Astrocyte (in vitro differentiated cells and primary cell): ENCODE measurements around the gene RIC1. TPM values are rescaled to one million over a fixed set of nuclear protein-coding genes. Genes with fewer than 3 reads are reported as not detected.

Experiments
- DNase-seq: peaks from one replicate; pipeline ENCODE4 v3.0.0-alpha.2; 2010; ENCODE audit warnings: low read depth
- FAIRE-seq: peaks from 2 replicates; lab custom pipeline; 2011; peaks lifted over from hg19 to GRCh38; lab: Jason Lieb, UNC
- H2AFZ ChIP-seq: 2 replicates; pipeline ENCODE4 v1.6.0; 2012; ENCODE audit warnings: low read depth, low read length, inconsistent platforms
- H3K27ac ChIP-seq: 2 replicates; pipeline ENCODE4 v1.5.1; 2011; ENCODE audit warnings: low read depth, low read length, inconsistent platforms
- H3K27me3 ChIP-seq: 2 replicates; pipeline ENCODE4 v1.6.0; 2011; ENCODE audit warnings: low read length, inconsistent platforms; ENCODE audit not compliant: insufficient read depth
- H3K36me3 ChIP-seq: 2 replicates; pipeline ENCODE4 v1.5.1; 2011; ENCODE audit warnings: low read length, inconsistent platforms; ENCODE audit not compliant: insufficient read depth
- H3K4me1 ChIP-seq: 2 replicates; pipeline ENCODE4 v1.5.1; 2011; ENCODE audit warnings: low read length, inconsistent platforms; ENCODE audit not compliant: insufficient read depth
- H3K4me2 ChIP-seq: 2 replicates; pipeline ENCODE4 v1.6.0; 2012; ENCODE audit warnings: low read length, inconsistent platforms
- H3K4me3 ChIP-seq: 2 replicates; pipeline ENCODE4 v1.5.1; 2011; ENCODE audit warnings: low read depth, mild to moderate bottlenecking, low read length, inconsistent platforms; ENCODE audit not compliant: insufficient read depth
- H3K79me2 ChIP-seq: 2 replicates; pipeline ENCODE4 v1.6.0; 2012; ENCODE audit warnings: mild to moderate bottlenecking, low read length, inconsistent platforms; ENCODE audit not compliant: insufficient read depth
- H3K9ac ChIP-seq: 2 replicates; pipeline ENCODE4 v1.6.0; 2012; ENCODE audit warnings: mild to moderate bottlenecking, low read length, inconsistent platforms
- H3K9me3 ChIP-seq: 2 replicates; pipeline ENCODE4 v1.5.1; 2012; ENCODE audit warnings: low read depth, mild to moderate bottlenecking, low read length, inconsistent platforms; ENCODE audit not compliant: insufficient read depth
- H4K20me1 ChIP-seq: 2 replicates; pipeline ENCODE4 v1.6.0; 2012; ENCODE audit warnings: low read length, inconsistent platforms; ENCODE audit not compliant: insufficient read depth
- H3K27ac Mint-ChIP-seq: one replicate; pipeline ENCODE4 v1.8.0; 2021; ENCODE audit warnings: mild to moderate bottlenecking, mixed read lengths; ENCODE audit not compliant: unreplicated experiment
- H3K27me3 Mint-ChIP-seq: one replicate; pipeline ENCODE4 v1.8.0; 2021; ENCODE audit warnings: low read depth, mixed read lengths; ENCODE audit not compliant: unreplicated experiment
- H3K36me3 Mint-ChIP-seq: one replicate; pipeline ENCODE4 v1.8.0; 2021; ENCODE audit warnings: low read depth, mixed read lengths; ENCODE audit not compliant: unreplicated experiment
- H3K4me1 Mint-ChIP-seq: one replicate; pipeline ENCODE4 v1.8.0; 2021; ENCODE audit warnings: low read depth, mixed read lengths; ENCODE audit not compliant: unreplicated experiment
- H3K4me3 Mint-ChIP-seq: one replicate; pipeline ENCODE4 v1.8.0; 2021; ENCODE audit warnings: mild to moderate bottlenecking, moderate library complexity, mixed read lengths; ENCODE audit not compliant: unreplicated experiment
- H3K9me3 Mint-ChIP-seq: one replicate; pipeline ENCODE4 v1.8.0; 2021; ENCODE audit warnings: mild to moderate bottlenecking, mixed read lengths; ENCODE audit not compliant: unreplicated experiment
- CTCF ChIP-seq: IDR thresholded peaks from 2 replicates; pipeline ENCODE4 v1.5.1; 2011; ENCODE audit warnings: low read depth, mild to moderate bottlenecking, inconsistent platforms, low read length, moderate library complexity; ENCODE audit not compliant: insufficient read depth
- EZH2 ChIP-seq: IDR thresholded peaks from 2 replicates; pipeline ENCODE4 v1.6.1; 2012; ENCODE audit warnings: mild to moderate bottlenecking, low read length, inconsistent platforms; ENCODE audit not compliant: insufficient read depth
- total RNA-seq: library from RNA; stranded (reverse); gene quantifications from 2 replicates; pipeline ENCODE4 v1.2.1, GENCODE V29; 2021

RIC1 gene
- total RNA-seq, 1 donor from 2014 or later = 53.8 TPM

GRCh38 chr9:5756633-5757032 lies 127.7 kb downstream of the RIC1 start:
- no peak overlapping the region for H3K27ac ChIP-seq
- H3K79me2 ChIP-seq = no peaks in the 10 kb centered on the region
- H3K4me1 Mint-ChIP-seq = peaks cover 4% of the 10 kb centered on the region
- FAIRE-seq = no peak
- H3K27ac Mint-ChIP-seq = no peak overlapping the region
- no peak overlapping the region for H3K4me3 Mint-ChIP-seq
- no peak for TF ChIP-seq EZH2
- H3K27me3 Mint-ChIP-seq = no peaks in the 10 kb centered on the region
- peaks cover 16% of the 10 kb centered on the region for H3K36me3 ChIP-seq
- no peak for DNase-seq
- peaks cover 16% of the 10 kb centered on the region for H3K36me3 Mint-ChIP-seq
- H3K9me3 Mint-ChIP-seq = no peaks in the 10 kb centered on the region
- no peaks in the 10 kb centered on the region for H3K27me3 ChIP-seq
- H4K20me1 ChIP-seq = no peaks in the 10 kb centered on the region
- no peaks in the 10 kb centered on the region for H3K4me1 ChIP-seq
- H3K9ac ChIP-seq = no peak overlapping the region
- H3K4me2 ChIP-seq = no peak overlapping the region
- no peak overlapping the region for H2AFZ ChIP-seq
- no peaks in the 10 kb centered on the region for H3K9me3 ChIP-seq
- no peak overlapping the region for H3K4me3 ChIP-seq

- H3K27me3 ChIP-seq = no peaks in the 10 kb centered on the region
- TF ChIP-seq CTCF (no peak), EZH2 (no peak)
- Mint-ChIP-seq H3K27ac (no peak overlapping the region), H3K36me3 (peaks cover 16% of the 10 kb centered on the region), H3K4me3 (no peak overlapping the region), H3K27me3 (no peaks in the 10 kb centered on the region), H3K9me3 (no peaks in the 10 kb centered on the region), H3K4me1 (peaks cover 4% of the 10 kb centered on the region)
- no peaks in the 10 kb centered on the region for H4K20me1 ChIP-seq
- FAIRE-seq (no peak), DNase-seq (no peak)
- peaks cover 35% of the 10 kb centered on the region for H3K36me3 ChIP-seq
- no peak overlapping the region for H2AFZ ChIP-seq
- H3K9ac ChIP-seq = no peak overlapping the region
- H3K4me3 ChIP-seq = no peak overlapping the region
- H3K4me2 ChIP-seq = no peak overlapping the region
- no peaks in the 10 kb centered on the region for H3K79me2 ChIP-seq
- H3K4me1 ChIP-seq = no peaks in the 10 kb centered on the region
- no peak overlapping the region for H3K27ac ChIP-seq
- H3K9me3 ChIP-seq = no peaks in the 10 kb centered on the region
Observed at GRCh38 chr9:5760338-5760737, 131.4 kb downstream of the RIC1 start.

GRCh38 chr9:5762421-5762820 lies 133.5 kb downstream of the RIC1 start:
- Histone ChIP-seq H3K4me1 (no peaks in the 10 kb centered on the region), H3K9me3 (no peaks in the 10 kb centered on the region), H4K20me1 (no peaks in the 10 kb centered on the region), H3K36me3 (peaks cover 42% of the 10 kb centered on the region), H3K27ac (no peak overlapping the region), H3K4me3 (no peak overlapping the region), H2AFZ (no peak overlapping the region), H3K4me2 (peak overlapping the region; percentile 18), H3K79me2 (no peaks in the 10 kb centered on the region), H3K9ac (no peak overlapping the region), H3K27me3 (no peaks in the 10 kb centered on the region)
- Mint-ChIP-seq H3K4me3 (no peak overlapping the region), H3K36me3 (peaks cover 24% of the 10 kb centered on the region), H3K4me1 (no peaks in the 10 kb centered on the region), H3K27ac (no peak overlapping the region), H3K27me3 (no peaks in the 10 kb centered on the region), H3K9me3 (no peaks in the 10 kb centered on the region)
- DNase-seq = no peak
- FAIRE-seq = no peak
- TF ChIP-seq CTCF (no peak), EZH2 (no peak)
